Ectodermal cell (in vitro differentiated cells): Measurements from ENCODE around the gene CD58.
A peak's percentile ranks its signal among the peaks of the same experiment; 100 is the strongest.

Source experiments
- H3K27ac ChIP-seq: 2 replicates; pipeline ENCODE4 v1.7.0; 2013; ENCODE audit warnings: mild to moderate bottlenecking, low read depth, low read length; ENCODE audit not compliant: insufficient read depth, poor library complexity, severe bottlenecking
- H3K27me3 ChIP-seq: 2 replicates; pipeline ENCODE4 v1.7.0; 2013; ENCODE audit warnings: mild to moderate bottlenecking, low read length; ENCODE audit not compliant: insufficient read depth, control insufficient read depth, poor library complexity, severe bottlenecking
- H3K36me3 ChIP-seq: one replicate; pipeline ENCODE4 v1.7.0; 2013; ENCODE audit warnings: low read length; ENCODE audit not compliant: control insufficient read depth, insufficient read depth
- H3K4me1 ChIP-seq: one replicate; pipeline ENCODE4 v1.7.0; 2013; ENCODE audit warnings: low read length; ENCODE audit not compliant: control insufficient read depth, insufficient read depth
- H3K4me3 ChIP-seq: 2 replicates; pipeline ENCODE4 v1.7.0; 2013; ENCODE audit warnings: low read depth, low read length, control low read depth; ENCODE audit not compliant: insufficient read depth
- H3K9me3 ChIP-seq: 2 replicates; pipeline ENCODE4 v1.7.0; 2013; ENCODE audit warnings: mild to moderate bottlenecking, low read length, moderate library complexity; ENCODE audit not compliant: control insufficient read depth
- WGBS, 2 experiments: methylation state at CpG; one replicate each; pipeline ENCODE4 v1.1.7; 2013; ENCODE audit warnings: missing lambda C conversion rate in 2 of 2; 5-methylcytosine and 5-hydroxymethylcytosine counted together

The CD58 gene

DNA sequence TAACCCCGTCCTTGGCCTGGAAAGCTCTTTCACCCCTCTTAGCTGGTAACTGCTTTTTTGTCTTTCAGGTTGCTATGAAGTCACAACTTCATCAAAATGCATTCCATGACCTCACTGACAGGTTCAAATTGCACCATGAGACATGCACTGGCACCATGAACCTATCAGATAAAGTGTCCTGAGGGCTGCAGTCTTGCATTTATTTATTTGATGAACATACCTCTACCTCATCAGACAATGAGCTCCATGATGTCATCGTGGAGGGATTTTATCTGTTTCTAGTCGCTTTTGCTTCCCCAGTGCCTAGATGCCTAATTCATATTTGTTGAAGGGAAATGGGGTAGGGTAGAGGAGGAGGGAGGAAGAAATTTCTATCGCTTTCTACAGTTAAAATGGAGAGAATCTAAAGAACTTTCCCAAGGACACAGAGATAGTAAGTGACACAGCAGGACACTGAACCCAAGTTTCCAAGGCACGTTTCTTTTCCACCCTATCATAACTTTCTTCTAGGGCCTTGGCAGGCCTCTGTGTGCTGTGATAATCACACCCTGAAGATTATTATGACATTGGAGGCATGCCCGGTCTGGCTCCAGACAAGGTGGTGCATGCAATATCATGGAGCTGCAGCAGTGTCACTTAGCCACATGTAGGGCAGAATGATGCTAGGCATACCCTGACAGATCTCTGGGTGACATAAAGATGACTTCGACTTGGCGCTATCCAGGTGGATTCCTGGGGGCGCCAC is 69.5 kb downstream of the CD58 start:
- WGBS, 2 experiments, result 93 to 94% methylated on average over 9 of the region's 9 CpGs
- H3K4me1 ChIP-seq, result peaks cover 4% of the 10 kb centered on the region
- H3K27ac ChIP-seq, result no peak overlapping the region

DNA sequence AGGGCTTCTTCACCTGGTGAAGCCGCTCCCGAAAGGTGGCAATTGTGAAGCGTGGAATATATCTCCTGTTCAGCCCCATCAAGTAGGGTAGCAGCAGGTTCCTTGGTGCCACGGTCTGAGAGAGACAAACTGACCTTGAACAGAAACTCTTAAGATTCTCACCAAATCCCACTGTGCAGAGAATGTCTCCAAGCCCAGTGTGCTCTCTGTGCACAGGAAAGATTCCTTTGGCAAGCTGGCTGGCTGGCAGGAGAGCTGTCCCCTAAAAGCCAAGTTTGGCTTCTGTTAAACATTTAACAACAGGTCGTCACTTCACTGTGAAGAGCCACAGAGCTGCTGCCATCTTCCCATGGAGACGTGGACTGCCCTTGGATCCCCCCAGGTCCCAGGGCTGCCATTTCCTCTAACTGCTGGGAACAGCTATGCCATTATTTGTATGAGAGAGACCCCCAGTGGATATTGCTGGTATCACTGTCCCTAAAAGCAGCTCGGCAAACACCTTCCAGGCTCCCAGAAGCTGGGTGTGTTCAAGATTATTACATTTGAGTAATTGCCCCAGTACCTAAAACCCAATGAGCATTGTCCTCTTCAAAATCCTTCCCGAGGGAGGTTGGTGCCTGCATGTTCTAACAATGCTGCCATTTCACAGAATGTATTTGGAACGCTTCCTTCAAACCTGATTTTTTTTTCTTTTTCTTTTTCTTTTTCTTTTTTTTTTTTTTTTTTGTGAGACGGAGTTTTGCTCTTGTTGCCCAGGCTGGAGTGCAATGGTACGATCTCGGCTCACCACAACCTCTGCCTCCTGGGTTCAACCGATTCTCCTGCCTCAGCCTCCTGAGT is 71.8 kb downstream of the CD58 start:
- peaks cover 16% of the 10 kb centered on the region for H3K4me1 ChIP-seq
- no peaks in the 10 kb centered on the region for H3K36me3 ChIP-seq
- H3K4me3 ChIP-seq, result no peak overlapping the region
- H3K27ac ChIP-seq, result no peak overlapping the region
- no peaks in the 10 kb centered on the region for H3K27me3 ChIP-seq
- whole genome bisulfite sequencing, 2 experiments, result 59 to 66% methylated on average over 13 of the region's 13 CpGs
- H3K9me3 ChIP-seq, result no peaks in the 10 kb centered on the region

More for the DNA sequence above, 69.5 kb downstream of the CD58 start:
- no peaks in the 10 kb centered on the region for H3K36me3 ChIP-seq
- H3K9me3 ChIP-seq, result no peaks in the 10 kb centered on the region
- H3K27me3 ChIP-seq, result no peaks in the 10 kb centered on the region
- H3K4me3 ChIP-seq, result no peak overlapping the region

DNA sequence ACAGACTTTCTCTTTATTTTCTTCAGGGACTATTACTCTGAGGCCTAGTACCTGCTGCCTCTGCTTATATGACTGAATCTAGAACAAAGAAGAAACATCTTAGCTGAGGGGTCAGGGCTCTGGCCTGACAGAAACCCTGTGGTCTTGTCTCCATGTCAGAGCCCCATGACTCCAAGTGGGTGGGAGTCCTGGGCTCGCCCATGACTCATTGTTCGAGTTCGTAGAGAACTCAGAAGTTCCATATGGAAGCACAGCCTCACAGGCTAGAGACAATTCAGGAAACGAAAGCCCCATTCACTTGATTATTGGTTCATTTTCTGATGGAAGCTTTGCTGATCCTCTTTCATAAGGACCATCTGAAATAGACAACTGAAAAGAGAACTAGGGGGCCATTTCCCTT is 73.2 kb downstream of the CD58 start:
- Histone ChIP-seq H3K27ac (no peak overlapping the region), H3K4me3 (no peak overlapping the region), H3K9me3 (no peaks in the 10 kb centered on the region), H3K36me3 (no peaks in the 10 kb centered on the region), H3K27me3 (no peaks in the 10 kb centered on the region), H3K4me1 (peaks cover 22% of the 10 kb centered on the region)
- 91% methylated on average over 4 of the region's 4 CpGs for WGBS, 2 experiments

DNA sequence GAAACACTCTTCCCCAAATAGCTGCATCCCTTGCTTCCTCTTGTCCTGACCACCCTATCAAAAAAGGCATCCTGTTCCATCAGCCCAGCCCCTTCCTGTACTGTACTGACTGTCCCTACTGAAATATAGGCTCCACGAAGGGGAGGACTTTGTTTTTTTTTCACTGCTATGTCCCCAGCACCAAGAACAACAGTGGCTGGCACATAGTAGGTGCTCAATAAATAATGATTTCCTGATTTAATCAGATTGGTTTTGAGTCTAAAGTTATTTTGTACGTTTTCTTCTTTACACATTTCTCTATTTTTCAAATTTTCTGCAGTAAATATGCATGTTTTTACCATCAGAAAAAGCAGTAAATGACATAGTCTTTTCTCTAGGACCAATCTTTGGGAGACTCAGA is 73.9 kb downstream of the CD58 start:
- Histone ChIP-seq H3K4me1 (peaks cover 28% of the 10 kb centered on the region), H3K36me3 (no peaks in the 10 kb centered on the region), H3K9me3 (no peaks in the 10 kb centered on the region), H3K27me3 (no peaks in the 10 kb centered on the region), H3K27ac (no peak overlapping the region), H3K4me3 (no peak overlapping the region)
- WGBS, 2 experiments, result 83 to 100% methylated on average over 1 to 2 of the region's 2 CpGs

DNA sequence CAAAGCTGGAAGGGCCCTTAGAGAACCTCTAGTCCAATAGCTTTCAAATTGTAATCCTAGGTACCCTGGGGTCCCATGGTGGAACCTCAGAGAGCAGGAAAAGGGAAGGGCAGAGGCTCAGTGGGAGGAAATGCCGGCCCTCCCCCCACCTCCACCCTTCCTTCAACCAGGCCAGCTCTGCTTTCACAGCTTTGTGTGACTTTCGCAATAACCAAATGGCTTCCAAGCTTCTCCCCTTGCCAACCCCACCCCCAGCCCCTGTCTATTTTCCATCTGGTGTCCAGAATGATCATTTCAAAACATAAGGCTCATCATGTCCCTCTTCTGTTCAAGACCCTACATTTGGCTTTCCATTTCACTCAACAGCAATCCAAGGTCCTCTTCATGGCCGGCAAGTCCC is 74.4 kb downstream of the CD58 start:
- WGBS, 2 experiments, result 88% methylated on average over 3 of the region's 3 CpGs
- Histone ChIP-seq H3K27me3 (no peaks in the 10 kb centered on the region), H3K9me3 (no peaks in the 10 kb centered on the region), H3K4me3 (no peak overlapping the region), H3K4me1 (peaks cover 29% of the 10 kb centered on the region), H3K36me3 (no peaks in the 10 kb centered on the region), H3K27ac (no peak overlapping the region)

DNA sequence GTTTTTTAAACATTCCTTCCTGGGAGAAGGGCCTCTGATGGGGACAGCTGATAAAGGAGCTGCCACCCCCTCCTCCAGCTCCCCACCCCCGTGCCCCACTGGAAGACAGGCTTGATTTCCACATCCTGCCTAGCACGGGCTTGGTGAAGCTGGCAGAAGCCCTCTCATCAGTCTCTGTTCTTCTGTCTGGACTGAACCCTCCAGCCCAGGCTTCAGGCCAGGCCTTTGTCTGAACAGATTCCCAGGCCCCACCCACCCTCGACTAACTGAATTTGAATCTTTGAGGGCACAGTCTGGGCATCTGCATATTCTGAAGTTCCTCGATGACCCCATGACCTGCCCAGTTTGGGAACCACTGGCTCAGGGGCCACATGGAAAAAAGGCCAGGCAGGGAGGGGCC is 75.3 kb downstream of the CD58 start:
- 75 to 79% methylated on average over 4 of the region's 4 CpGs for WGBS, 2 experiments
- Histone ChIP-seq H3K4me3 (no peak overlapping the region), H3K27ac (no peak overlapping the region), H3K36me3 (no peaks in the 10 kb centered on the region), H3K9me3 (no peaks in the 10 kb centered on the region), H3K27me3 (no peaks in the 10 kb centered on the region), H3K4me1 (peaks cover 29% of the 10 kb centered on the region)

DNA sequence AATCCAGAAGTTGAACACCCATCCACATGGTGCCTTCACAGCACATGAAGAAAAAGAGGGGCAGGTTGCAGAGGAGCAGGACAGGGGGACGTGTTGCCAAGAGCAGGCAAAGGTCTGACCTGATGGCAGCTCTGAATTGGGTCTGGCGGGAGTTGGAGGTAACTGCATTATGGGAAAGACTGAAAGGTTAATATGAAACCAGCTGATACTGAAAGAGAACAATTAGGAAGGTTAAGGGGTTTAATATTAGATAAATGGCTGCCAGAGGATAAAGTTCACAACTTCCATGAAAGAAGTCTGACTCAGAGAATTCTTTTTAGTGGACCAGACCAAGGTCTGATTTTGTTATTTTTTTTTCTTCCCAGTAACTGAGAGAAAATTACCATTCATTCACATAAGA is 76.1 kb downstream of the CD58 start:
- Histone ChIP-seq H3K27ac (peak overlapping the region; percentile 68), H3K9me3 (no peaks in the 10 kb centered on the region), H3K36me3 (no peaks in the 10 kb centered on the region), H3K27me3 (no peaks in the 10 kb centered on the region), H3K4me1 (peaks cover 29% of the 10 kb centered on the region), H3K4me3 (no peak overlapping the region)
- WGBS, 2 experiments, result 73% methylated on average over 2 of the region's 2 CpGs

DNA sequence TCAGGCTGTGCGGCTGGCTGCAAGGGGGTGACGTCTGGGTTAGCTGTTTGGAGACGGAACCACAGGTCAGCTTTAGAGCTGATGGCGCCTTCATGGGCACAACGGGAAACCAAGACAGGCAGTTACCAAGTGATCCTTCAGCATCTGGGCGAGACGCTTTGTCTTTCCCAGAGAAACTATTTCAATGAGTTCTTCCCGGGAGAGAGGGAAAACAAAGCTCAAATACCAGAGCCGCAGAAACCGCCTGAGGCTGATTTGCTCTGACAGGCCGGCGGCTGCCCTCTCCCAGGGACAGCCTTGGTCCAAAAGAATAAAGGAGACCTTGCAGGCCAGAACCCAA is 76.5 kb downstream of the CD58 start:
- no peaks in the 10 kb centered on the region for H3K27me3 ChIP-seq
- H3K4me1 ChIP-seq, result peaks cover 29% of the 10 kb centered on the region
- 25 to 34% methylated on average over 12 of the region's 12 CpGs for WGBS, 2 experiments
- peak overlapping the region; percentile 68 for H3K27ac ChIP-seq
- no peaks in the 10 kb centered on the region for H3K9me3 ChIP-seq
- H3K4me3 ChIP-seq, result no peak overlapping the region
- H3K36me3 ChIP-seq, result no peaks in the 10 kb centered on the region

DNA sequence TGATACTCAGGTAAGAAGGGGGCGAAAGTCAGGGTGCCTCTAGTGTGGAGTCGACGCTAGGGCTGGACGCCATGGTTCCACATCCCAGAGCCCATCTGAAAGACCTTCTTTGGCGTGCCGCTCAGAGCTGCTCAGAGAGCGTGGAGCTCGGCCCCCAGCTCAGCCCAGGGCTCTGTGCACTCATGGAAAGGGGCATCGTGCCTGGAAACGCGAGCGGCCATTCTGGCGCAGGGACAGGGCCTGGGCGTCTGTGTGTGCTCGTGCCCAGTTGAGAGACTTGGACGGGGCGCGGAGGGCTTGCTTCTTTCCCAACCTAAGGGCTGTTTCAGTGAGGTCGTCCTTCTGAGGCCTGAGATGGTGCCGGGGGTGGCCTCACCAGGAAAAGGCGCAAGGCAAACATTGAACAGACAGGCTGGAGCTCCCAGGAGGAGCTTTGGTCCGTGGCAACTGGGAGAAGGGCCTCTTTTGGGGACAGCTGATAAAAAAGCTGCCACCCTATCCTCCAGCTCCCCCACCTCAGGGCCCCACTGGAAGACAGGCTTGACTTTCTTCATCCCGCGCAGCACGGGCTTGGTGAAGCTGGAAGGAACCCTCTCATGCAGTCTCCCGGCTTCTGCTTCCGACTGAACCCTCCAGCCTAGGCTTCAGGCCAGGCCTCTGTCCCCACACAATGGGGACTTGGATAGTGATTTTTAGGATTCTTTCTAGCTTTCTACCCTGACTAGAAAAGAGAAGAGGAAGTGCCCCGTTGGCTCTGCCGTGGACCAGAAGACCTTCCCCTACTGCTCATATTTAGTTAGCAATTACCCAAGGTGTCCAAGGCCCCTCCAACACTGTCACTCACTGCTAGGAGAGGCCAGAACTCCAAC is 77.1 kb downstream of the CD58 start:
- peaks cover 29% of the 10 kb centered on the region for H3K4me1 ChIP-seq
- no peaks in the 10 kb centered on the region for H3K36me3 ChIP-seq
- no peaks in the 10 kb centered on the region for H3K27me3 ChIP-seq
- 95% methylated on average over 28 to 29 of the region's 29 CpGs for WGBS, 2 experiments
- peak overlapping the region; percentile 68 for H3K27ac ChIP-seq
- H3K9me3 ChIP-seq, result no peaks in the 10 kb centered on the region
- no peak overlapping the region for H3K4me3 ChIP-seq

DNA sequence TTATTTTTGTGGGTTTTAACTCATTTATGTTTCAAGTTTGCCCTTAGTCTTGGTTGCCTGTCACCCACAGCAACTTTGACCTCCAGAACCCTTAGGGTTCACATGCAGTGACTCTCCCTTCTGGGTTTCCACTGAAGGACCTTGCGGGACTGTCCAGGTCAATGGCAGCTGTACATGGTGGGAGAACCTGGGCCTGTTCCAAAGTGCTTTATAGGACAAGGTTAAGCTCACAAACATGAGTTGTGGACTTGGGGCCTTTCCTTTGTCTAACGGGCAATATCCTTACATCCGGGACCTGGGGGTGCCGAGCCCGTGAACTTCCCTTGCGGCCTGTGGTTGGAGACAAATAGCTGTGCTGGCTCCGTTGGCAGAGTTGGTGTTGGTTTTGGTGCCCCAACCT is 77.8 kb downstream of the CD58 start:
- H3K27ac ChIP-seq, result no peak overlapping the region
- H3K27me3 ChIP-seq, result no peaks in the 10 kb centered on the region
- WGBS, 2 experiments, result 95% methylated on average over 7 of the region's 7 CpGs

More for the DNA sequence above, 77.8 kb downstream of the CD58 start:
- no peak overlapping the region for H3K4me3 ChIP-seq
- H3K36me3 ChIP-seq, result no peaks in the 10 kb centered on the region
- peaks cover 29% of the 10 kb centered on the region for H3K4me1 ChIP-seq
- H3K9me3 ChIP-seq, result no peaks in the 10 kb centered on the region
